T47D (cell line): ENCODE data around the gene PDK2.

Experiments used
- DNase-seq, 2 experiments: peaks; one replicate each; pipeline versions ENCODE4 v3.0.0 to v3.0.0-alpha.2; 2011 to 2012; ENCODE audit warnings: low read depth in 1 of 2, low spot score in 1 of 2
- JUND ChIP-seq: IDR thresholded peaks from 2 replicates; pipeline ENCODE4 v1.6.1; 2012; ENCODE audit warnings: low read depth
- in situ Hi-C: cut with HindIII; loops from 2 replicates; pipeline ENCODE4 v1.10.0; 2016; ENCODE audit warnings: low sequenced_read_pairs, low pct_unique_long_range_greater_than_20kb

The PDK2 gene

DNA sequence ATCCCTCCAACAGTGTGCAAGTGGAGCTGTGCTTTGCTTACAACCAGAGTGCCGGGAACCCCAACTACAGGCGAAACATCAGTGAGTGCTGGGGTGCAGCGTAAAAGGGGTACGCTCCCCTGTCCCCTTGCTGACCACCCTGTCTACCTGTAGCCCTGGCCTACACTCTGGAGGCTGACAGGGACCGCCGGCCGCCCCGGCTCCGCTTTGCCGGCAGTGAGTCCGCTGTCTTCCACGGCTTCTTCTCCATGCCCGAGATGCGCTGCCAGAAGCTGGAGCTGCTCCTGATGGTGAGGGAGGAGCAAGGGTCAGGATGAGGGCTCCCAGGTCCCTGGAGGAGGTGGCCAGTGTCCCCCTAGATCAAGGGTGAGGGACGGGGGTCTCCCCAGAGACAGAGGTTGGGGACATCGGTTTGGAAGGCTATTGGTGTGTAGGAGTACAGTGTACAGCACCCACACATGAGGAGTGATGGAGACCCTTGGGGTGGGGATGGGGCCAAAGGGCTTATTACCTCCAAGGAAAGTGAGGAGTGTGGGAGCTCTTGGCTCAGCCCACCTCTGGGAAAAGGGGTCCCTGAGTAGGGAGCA, 19.6 kb upstream of the PDK2 start:
- in situ Hi-C loops: no loop called here
- no peak for TF ChIP-seq JUND
- no peak for DNase-seq

GRCh38 chr17:50076221-50076590, 18.9 kb upstream of the PDK2 start:
- in situ Hi-C loops: no loop called here

GRCh38 chr17:50076591-50077235, 18.4 kb upstream of the PDK2 start:
- TF ChIP-seq JUND: no peak
- no peak for DNase-seq
- in situ Hi-C loops: no loop called here

More at GRCh38 chr17:50076221-50076590, 18.9 kb upstream of the PDK2 start:
- DNase-seq: no peak
- no peak for TF ChIP-seq JUND

DNA sequence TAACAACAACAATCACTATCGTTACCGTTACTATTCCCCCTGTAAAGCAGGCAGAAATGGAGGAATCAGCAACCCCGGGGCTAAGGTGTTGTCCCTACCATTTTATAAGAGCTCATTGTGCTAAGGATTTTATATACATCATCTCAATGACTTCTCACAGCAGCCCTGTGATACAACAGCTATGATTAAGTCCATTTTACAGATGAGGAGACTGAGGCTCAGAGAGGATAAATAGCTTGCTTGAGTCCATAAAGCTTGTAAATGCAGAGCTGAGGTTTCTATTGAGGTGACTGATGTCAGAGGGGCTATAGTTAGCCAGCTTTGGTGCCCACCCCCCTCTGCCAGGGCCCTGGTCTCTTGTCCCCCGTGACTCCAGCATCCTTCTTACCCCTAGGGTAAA, 16.7 kb upstream of the PDK2 start:
- no peak for TF ChIP-seq JUND
- in situ Hi-C loops: no loop called here
- no peak for DNase-seq

DNA sequence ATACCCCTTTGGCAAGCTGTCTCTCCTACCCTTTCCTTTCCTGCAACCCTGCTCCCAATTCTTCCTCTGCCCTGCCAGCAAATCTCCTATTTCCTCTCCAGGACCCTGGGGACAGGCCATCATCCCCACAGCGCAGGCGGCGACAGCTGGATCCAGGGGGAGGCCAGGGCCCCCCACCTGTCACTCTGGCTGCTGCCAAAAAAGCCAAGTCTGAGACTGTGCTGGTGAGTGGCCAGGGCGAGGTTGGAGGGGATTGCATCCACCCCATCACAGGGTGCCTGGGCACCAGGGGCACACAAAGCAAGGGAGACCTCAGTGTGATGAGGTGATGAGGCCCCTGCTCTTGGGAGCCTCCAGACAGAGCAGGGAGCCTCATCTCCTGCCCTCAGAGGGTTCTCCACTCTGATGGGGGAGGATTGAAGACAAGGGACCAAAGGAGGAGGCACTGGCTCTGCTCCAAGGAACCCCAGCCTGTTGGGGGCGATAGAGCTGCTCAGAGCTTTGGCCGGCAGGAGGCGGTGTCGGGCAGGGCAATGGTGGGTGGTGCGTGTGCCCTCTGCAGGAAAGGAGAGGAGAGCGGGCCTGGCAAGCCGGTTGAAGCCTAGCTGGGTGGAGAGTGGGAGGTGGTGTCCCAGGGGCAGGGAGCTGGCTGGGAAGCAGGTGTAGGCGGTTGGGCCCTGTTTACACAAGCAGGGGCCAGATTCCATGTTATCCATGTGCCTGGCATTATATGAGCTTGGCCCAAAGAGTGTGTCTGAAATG, 15.6 kb upstream of the PDK2 start:
- no peak for TF ChIP-seq JUND
- DNase-seq: peak in 1 of 2 experiments; percentile 64
- in situ Hi-C loops: no loop called here

- TF ChIP-seq JUND: no peak
- in situ Hi-C loops: no loop called here
- DNase-seq: no peak
These were observed 15.1 kb upstream of the PDK2 start for GRCh38 chr17:50080096-50080480.

- DNase-seq: no peak
- in situ Hi-C loops: no loop called here
- no peak for TF ChIP-seq JUND
These were observed 14.3 kb upstream of the PDK2 start for GRCh38 chr17:50080827-50081226.

GRCh38 chr17:50081757-50082156, 13.4 kb upstream of the PDK2 start:
- DNase-seq: no peak
- in situ Hi-C loops: no loop called here
- TF ChIP-seq JUND: no peak

DNA sequence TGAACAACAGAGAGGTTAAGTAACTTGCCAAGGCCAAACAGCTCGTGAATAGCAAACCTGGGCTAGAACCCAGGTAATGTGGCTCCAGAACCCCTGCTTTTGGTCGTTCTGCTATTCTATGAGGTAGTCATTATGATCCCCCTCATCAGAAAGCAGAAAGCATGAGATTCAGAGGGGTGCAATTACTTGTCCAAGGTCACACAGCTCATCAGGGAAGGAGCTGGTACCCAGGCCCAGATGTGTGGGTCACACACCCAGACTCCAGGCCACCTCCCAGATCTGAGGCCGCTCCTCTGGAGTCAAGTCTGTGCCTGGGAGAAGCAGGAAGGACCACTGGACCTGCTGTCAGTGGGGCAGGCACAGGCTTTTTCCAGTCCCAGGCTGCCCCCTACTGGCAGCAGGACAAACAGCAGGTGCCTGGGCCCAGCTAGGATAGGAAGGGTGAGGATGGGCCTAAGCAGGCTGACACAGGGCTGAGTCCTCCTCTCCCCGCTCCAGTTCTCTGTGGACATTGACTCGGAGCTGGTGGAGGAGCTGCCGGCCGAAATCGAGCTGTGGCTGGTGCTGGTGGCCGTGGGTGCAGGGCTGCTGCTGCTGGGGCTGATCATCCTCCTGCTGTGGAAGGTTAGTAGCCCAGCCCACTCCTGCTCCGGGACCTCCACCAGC, 7.8 kb upstream of the PDK2 start:
- DNase-seq: peak; percentile 82 to 88
- no peak for TF ChIP-seq JUND
- in situ Hi-C loops: no loop called here

DNA sequence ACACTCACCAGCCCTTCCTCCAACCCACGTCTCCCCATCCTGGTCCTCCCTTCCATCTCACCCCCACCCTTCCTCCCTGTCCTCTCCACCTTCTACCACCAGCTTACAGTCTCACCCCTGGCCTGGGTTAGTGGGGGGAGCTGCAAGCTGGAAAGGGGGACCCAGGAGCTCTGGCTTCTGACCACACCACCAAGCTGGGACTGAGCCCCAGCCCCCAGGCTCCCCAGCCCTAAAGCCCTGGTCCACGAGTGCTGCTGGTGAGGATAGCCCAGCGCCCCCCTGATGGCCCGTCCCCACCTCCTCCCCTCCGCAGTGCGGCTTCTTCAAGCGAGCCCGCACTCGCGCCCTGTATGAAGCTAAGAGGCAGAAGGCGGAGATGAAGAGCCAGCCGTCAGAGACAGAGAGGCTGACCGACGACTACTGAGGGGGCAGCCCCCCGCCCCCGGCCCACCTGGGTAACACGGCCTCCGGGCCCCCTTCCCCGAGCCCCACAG, 7.2 kb upstream of the PDK2 start:
- in situ Hi-C loops: no loop called here
- TF ChIP-seq JUND: no peak
- no peak for DNase-seq

- DNase-seq: no peak
- TF ChIP-seq JUND: no peak
- in situ Hi-C loops: no loop called here
These were observed 6.0 kb upstream of the PDK2 start for GRCh38 chr17:50088952-50089825.

DNA sequence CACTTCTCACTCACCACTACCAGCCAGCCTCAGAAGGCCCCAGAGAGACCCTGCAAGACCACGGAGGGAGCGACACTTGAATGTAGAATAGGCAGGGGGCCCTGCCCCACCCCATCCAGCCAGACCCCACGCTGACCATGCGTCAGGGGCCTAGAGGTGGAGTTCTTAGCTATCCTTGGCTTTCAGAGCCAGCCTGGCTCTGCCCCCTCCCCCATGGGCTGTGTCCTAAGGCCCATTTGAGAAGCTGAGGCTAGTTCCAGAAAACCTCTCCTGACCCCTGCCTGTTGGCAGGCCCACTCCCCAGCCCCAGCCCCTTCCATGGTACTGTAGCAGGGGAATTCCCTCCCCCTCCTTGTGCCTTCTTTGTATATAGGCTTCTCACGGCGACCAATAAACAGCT, 5.1 kb upstream of the PDK2 start:
- in situ Hi-C loops: no loop called here
- TF ChIP-seq JUND: no peak
- no peak for DNase-seq
